Upper lobe of right lung (tissue), 1 donor: ENCODE data around the gene TMEM156. TPM values are rescaled to one million over a fixed set of nuclear protein-coding genes. Genes with fewer than 3 reads are reported as not detected.

Source experiments
- ATAC-seq: fragments of 200-7000 bp; cut with Tn5 transposase; one replicate; pipeline ENCODE4 v1.9.1; 2020; ENCODE audit warnings: mild to moderate bottlenecking, moderate library complexity
- DNase-seq: peaks from one replicate; pipeline ENCODE4 v3.0.0-alpha.2; 2020
- H3K27ac ChIP-seq: fragments of 200-600 bp; one replicate; pipeline ENCODE4 v1.8.0; 2022
- H3K27me3 ChIP-seq: fragments of 200-600 bp; one replicate; pipeline ENCODE4 v1.8.0; 2022; ENCODE audit warnings: mild to moderate bottlenecking
- H3K36me3 ChIP-seq: fragments of 200-600 bp; one replicate; pipeline ENCODE4 v1.8.0; 2022
- H3K4me1 ChIP-seq: fragments of 200-600 bp; one replicate; pipeline ENCODE4 v1.8.0; 2022
- H3K4me3 ChIP-seq: fragments of 200-600 bp; one replicate; pipeline ENCODE4 v1.8.0; 2022; ENCODE audit warnings: mild to moderate bottlenecking
- H3K9me3 ChIP-seq: fragments of 200-600 bp; one replicate; pipeline ENCODE4 v1.8.0; 2022
- intact Hi-C: fragments of 100-400 bp; cut with DNase I; formaldehyde crosslinking; loops from one replicate; pipeline ENCODE4 v1.11.0; 2022
- total RNA-seq: library from RNA; stranded (reverse); fragmentation: NEBNext Ultra II Directional; extraction: Animal tissue kit (Norgen Biotek cat#: 25700); gene quantifications from one replicate; pipeline ENCODE4 v1.2.1, GENCODE V29; 2021
- TF ChIP-seq, protein P1 (sequence below): fragments of 200-600 bp; IDR thresholded peaks from one replicate; pipeline ENCODE4 v1.8.0; 2022; ENCODE audit warnings: antibody characterized with exemption
- donor health status: DM: no; HTN: yes; CAD: no; lungs with severe emphysema.

The TMEM156 gene
- total RNA-seq, 1 donor from 2014 or later = 1.2 TPM

- H3K4me3 ChIP-seq = no peak overlapping the region
- no peak for ATAC-seq
- DNase-seq = no peak
- no peaks in the 10 kb centered on the region for H3K9me3 ChIP-seq
- TF ChIP-seq, protein P1, sequence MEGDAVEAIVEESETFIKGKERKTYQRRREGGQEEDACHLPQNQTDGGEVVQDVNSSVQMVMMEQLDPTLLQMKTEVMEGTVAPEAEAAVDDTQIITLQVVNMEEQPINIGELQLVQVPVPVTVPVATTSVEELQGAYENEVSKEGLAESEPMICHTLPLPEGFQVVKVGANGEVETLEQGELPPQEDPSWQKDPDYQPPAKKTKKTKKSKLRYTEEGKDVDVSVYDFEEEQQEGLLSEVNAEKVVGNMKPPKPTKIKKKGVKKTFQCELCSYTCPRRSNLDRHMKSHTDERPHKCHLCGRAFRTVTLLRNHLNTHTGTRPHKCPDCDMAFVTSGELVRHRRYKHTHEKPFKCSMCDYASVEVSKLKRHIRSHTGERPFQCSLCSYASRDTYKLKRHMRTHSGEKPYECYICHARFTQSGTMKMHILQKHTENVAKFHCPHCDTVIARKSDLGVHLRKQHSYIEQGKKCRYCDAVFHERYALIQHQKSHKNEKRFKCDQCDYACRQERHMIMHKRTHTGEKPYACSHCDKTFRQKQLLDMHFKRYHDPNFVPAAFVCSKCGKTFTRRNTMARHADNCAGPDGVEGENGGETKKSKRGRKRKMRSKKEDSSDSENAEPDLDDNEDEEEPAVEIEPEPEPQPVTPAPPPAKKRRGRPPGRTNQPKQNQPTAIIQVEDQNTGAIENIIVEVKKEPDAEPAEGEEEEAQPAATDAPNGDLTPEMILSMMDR = no peak
- no peaks in the 10 kb centered on the region for H3K27me3 ChIP-seq
- H3K27ac ChIP-seq = no peak overlapping the region
- peaks cover 4% of the 10 kb centered on the region for H3K4me1 ChIP-seq
- intact Hi-C loops = no loop called here
- no peaks in the 10 kb centered on the region for H3K36me3 ChIP-seq
Measured at GRCh38 chr4:39066371-39066770, 34.2 kb upstream of the TMEM156 start.

DNA sequence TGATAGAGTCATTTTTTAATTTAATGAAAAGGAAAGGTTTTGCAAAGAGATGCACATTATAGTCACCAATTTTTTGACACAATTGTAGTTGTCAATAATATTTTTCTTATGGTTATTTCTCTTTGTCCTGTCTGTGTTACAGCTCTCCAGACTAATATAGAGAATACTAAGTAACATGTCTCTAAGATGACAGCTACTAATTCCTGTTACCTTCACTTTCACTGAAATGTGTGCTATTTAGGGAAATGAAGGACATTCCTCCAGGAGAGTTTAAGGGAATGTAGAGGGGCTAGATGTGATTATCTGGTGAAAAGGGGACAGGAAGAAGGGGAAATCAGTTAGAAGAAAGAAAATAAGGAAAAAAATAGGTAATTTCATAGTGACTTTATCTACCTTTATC, 31.2 kb upstream of the TMEM156 start:
- no peak for ATAC-seq
- H3K36me3 ChIP-seq = no peaks in the 10 kb centered on the region
- DNase-seq = no peak
- no peaks in the 10 kb centered on the region for H3K4me1 ChIP-seq
- no peak overlapping the region for H3K4me3 ChIP-seq
- H3K9me3 ChIP-seq = no peaks in the 10 kb centered on the region
- TF ChIP-seq, protein P1 = no peak
- intact Hi-C loops = no loop called here
- no peak overlapping the region for H3K27ac ChIP-seq
- H3K27me3 ChIP-seq = no peaks in the 10 kb centered on the region

DNA sequence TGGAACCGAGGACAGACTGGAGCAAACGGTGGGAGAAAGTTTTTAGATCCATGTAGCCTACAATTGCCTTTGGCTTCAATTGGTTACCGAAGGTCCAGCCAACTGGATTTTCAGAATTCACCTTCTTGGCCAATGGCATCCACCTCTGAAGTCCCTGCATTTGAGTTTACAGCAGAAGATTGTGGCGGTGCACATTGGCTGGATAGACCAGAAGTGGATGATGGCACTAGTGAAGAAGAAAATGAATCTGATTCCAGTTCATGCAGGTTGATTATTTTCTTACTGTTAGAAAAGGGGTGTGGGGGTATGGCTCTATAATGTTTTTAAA, 30.5 kb upstream of the TMEM156 start:
- DNase-seq (no peak), ATAC-seq (no peak)
- H3K9me3 ChIP-seq = no peaks in the 10 kb centered on the region
- H3K27me3 ChIP-seq = no peaks in the 10 kb centered on the region
- intact Hi-C loops = no loop called here
- TF ChIP-seq, protein P1 = no peak
- H3K27ac ChIP-seq = no peak overlapping the region
- H3K36me3 ChIP-seq = no peaks in the 10 kb centered on the region
- H3K4me1 ChIP-seq = no peaks in the 10 kb centered on the region
- no peak overlapping the region for H3K4me3 ChIP-seq

- no peaks in the 10 kb centered on the region for H3K4me1 ChIP-seq
- intact Hi-C loops = no loop called here
- no peak within 1 kb of the TSS for H3K4me3 ChIP-seq
- no peaks in the 10 kb centered on the region for H3K27me3 ChIP-seq
- no peaks in the 10 kb centered on the region for H3K9me3 ChIP-seq
- TF ChIP-seq, protein P1 = no peak
- ATAC-seq = no peak
- H3K36me3 ChIP-seq = no peaks in the 10 kb centered on the region
- no peak within 1 kb of the TSS for H3K27ac ChIP-seq
- no peak for DNase-seq
Measured at GRCh38 chr4:39062094-39062769, 30.0 kb upstream of the TMEM156 start, which contains the start of gene KLHL5. Gene KLHL5, plus strand, starts transcription at chr4:39062232. Its CDS starts 421 bp downstream, at chr4:39062653.

DNA sequence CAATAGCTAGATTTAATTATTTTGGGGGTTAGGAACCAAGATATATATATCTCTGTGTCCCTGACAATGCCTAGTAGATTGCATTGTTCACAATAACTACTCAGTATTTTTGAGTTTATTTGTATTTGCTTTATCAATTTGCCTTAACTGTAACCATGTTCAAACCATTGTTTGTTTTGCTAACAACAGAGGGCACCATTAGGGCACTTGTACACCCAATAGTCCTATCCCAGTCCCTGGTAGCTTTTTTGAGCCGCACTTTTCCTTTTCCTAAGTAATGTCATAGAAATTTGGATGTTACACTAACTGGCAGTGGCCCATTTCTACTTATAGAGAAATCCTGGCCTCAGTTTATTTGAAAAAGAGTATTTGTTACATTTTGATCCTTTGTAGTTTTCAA, 29.2 kb upstream of the TMEM156 start:
- DNase-seq (no peak), ATAC-seq (no peak)
- H3K27ac ChIP-seq = no peak overlapping the region
- H3K27me3 ChIP-seq = no peaks in the 10 kb centered on the region
- H3K4me1 ChIP-seq = no peaks in the 10 kb centered on the region
- H3K36me3 ChIP-seq = no peaks in the 10 kb centered on the region
- no peaks in the 10 kb centered on the region for H3K9me3 ChIP-seq
- intact Hi-C loops = no loop called here
- TF ChIP-seq, protein P1 = no peak
- no peak overlapping the region for H3K4me3 ChIP-seq

DNA sequence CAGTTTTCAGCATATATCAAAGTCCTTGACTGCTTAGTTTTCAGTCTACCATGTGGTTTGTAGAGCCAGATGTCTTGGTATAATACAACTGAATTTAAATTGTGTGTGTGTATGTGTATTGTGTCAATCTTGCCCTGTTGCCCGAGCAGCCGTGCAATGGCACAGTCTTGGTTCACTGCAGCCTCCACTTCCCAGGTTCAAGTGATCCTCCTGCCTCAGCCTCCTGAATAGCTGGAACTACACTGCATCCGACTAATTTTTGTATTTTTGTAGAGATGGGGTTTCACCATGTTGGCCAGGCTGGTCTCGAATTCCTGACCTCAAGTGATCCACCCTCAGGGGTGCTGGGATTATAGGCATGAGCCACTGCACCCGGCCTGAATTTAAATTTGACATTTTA, 23.8 kb upstream of the TMEM156 start:
- ATAC-seq = no peak
- Histone ChIP-seq H3K36me3 (no peaks in the 10 kb centered on the region), H3K27me3 (no peaks in the 10 kb centered on the region), H3K4me3 (no peak overlapping the region), H3K27ac (no peak overlapping the region), H3K9me3 (no peaks in the 10 kb centered on the region), H3K4me1 (no peaks in the 10 kb centered on the region)
- TF ChIP-seq, protein P1 = no peak
- intact Hi-C loops = no loop called here
- no peak for DNase-seq
